ENCODE data around the gene BCAS3.

BCAS3 gene

DNA sequence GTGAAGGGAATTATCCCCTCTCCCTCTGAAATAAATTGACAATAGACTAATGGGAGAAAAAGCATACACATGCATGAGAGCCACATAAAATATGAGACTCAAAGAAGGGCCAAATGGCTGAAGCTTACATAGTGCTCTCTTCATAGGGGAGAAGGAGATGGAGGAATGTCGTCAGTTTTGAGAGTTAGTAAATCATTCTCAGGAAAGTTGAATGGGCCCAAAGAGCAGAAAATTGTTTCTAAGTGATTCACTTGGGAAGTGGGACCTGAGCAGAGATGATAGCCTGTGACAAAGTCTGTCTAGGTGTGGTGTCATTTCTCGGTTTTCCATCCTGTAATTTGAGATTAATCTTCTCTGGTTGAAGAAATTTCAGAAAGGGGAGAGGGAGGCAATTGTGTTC lies 35.0 kb downstream of the BCAS3 start:
- Mint-ChIP-seq H3K36me3 (peaks cover 30% of the 10 kb centered on the region), H3K27ac (no peak overlapping the region), H3K4me1 (no peaks in the 10 kb centered on the region), H3K27me3 (no peaks in the 10 kb centered on the region), H3K9me3 (no peaks in the 10 kb centered on the region), H3K4me3 (no peak overlapping the region)
- ATAC-seq = no peak

GRCh38 chr17:60713608-60714007 lies 36.0 kb downstream of the BCAS3 start:
- peaks cover 30% of the 10 kb centered on the region for H3K36me3 Mint-ChIP-seq
- H3K4me1 Mint-ChIP-seq = no peaks in the 10 kb centered on the region
- ATAC-seq = no peak
- no peaks in the 10 kb centered on the region for H3K27me3 Mint-ChIP-seq
- no peak overlapping the region for H3K27ac Mint-ChIP-seq
- no peaks in the 10 kb centered on the region for H3K9me3 Mint-ChIP-seq
- H3K4me3 Mint-ChIP-seq = no peak overlapping the region

- ATAC-seq = no peak
- peaks cover 11% of the 10 kb centered on the region for H3K36me3 Mint-ChIP-seq
- no peaks in the 10 kb centered on the region for H3K27me3 Mint-ChIP-seq
- H3K27ac Mint-ChIP-seq = no peak overlapping the region
- H3K4me3 Mint-ChIP-seq = no peak overlapping the region
- H3K4me1 Mint-ChIP-seq = peaks cover 6% of the 10 kb centered on the region
- H3K9me3 Mint-ChIP-seq = no peaks in the 10 kb centered on the region
Measured at GRCh38 chr17:60716766-60717165, 39.1 kb downstream of the BCAS3 start.

- H3K27ac Mint-ChIP-seq = no peak overlapping the region
- ATAC-seq = no peak
- no peaks in the 10 kb centered on the region for H3K9me3 Mint-ChIP-seq
- peaks cover 1% of the 10 kb centered on the region for H3K36me3 Mint-ChIP-seq
- no peak overlapping the region for H3K4me3 Mint-ChIP-seq
- H3K4me1 Mint-ChIP-seq = peaks cover 6% of the 10 kb centered on the region
- H3K27me3 Mint-ChIP-seq = no peaks in the 10 kb centered on the region
Measured at GRCh38 chr17:60717814-60718213, 40.2 kb downstream of the BCAS3 start.

- H3K4me1 Mint-ChIP-seq = peaks cover 6% of the 10 kb centered on the region
- H3K9me3 Mint-ChIP-seq = no peaks in the 10 kb centered on the region
- H3K27me3 Mint-ChIP-seq = no peaks in the 10 kb centered on the region
- H3K36me3 Mint-ChIP-seq = no peaks in the 10 kb centered on the region
- no peak overlapping the region for H3K4me3 Mint-ChIP-seq
- ATAC-seq = no peak
- no peak overlapping the region for H3K27ac Mint-ChIP-seq
Measured at GRCh38 chr17:60720763-60721531, 43.3 kb downstream of the BCAS3 start.

GRCh38 chr17:60724647-60725046 lies 47.0 kb downstream of the BCAS3 start:
- Mint-ChIP-seq H3K9me3 (no peaks in the 10 kb centered on the region), H3K4me3 (no peak overlapping the region), H3K27ac (no peak overlapping the region), H3K36me3 (peaks cover 15% of the 10 kb centered on the region), H3K27me3 (no peaks in the 10 kb centered on the region), H3K4me1 (peaks cover 7% of the 10 kb centered on the region)
- peak; percentile 75 for ATAC-seq

DNA sequence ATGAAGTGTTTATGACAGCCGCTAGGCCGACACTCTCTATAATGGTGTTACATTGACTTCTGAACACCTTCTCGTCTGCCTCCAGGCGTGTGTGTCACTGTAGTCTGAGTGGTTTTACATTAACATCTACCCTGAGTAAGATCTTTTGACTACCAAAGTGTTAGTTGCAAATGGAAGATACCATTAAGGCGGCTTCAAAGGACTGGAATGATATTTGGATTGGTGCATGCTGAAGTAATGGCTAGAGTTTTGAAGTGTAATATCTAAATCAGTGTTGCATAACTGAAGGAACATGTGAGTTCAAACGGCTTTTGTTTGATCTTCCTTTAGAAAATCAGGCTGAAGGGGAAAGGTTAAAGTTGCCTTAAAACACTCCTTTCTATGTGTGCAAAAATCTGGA lies 52.2 kb downstream of the BCAS3 start:
- H3K27ac Mint-ChIP-seq = no peak overlapping the region
- ATAC-seq = no peak
- H3K4me1 Mint-ChIP-seq = peaks cover 7% of the 10 kb centered on the region
- peaks cover 20% of the 10 kb centered on the region for H3K36me3 Mint-ChIP-seq
- H3K27me3 Mint-ChIP-seq = no peaks in the 10 kb centered on the region
- H3K9me3 Mint-ChIP-seq = no peaks in the 10 kb centered on the region
- H3K4me3 Mint-ChIP-seq = no peak overlapping the region

DNA sequence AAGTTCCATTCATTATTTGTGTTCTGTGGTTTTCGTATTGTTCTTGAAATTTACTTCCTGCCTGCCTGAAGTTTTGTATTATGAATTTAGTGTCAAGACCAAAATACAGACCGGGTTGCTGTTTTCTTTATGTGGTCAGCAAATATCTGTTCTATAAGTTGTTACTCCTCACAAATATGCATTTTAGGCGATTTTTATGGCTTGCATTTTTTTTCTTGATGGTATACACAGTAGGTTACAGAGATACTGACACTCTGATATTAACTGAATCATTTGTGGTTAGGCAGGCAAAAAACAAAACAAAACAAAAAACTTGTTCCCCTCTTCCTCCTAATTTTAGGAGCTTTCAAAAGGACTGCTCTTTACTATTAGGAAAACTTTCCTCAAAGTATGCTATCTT lies 52.6 kb downstream of the BCAS3 start:
- Mint-ChIP-seq H3K27ac (no peak overlapping the region), H3K36me3 (peaks cover 20% of the 10 kb centered on the region), H3K4me1 (peaks cover 7% of the 10 kb centered on the region), H3K27me3 (no peaks in the 10 kb centered on the region), H3K9me3 (no peaks in the 10 kb centered on the region), H3K4me3 (no peak overlapping the region)
- no peak for ATAC-seq

- ATAC-seq = no peak
- Mint-ChIP-seq H3K27ac (no peak overlapping the region), H3K4me3 (no peak overlapping the region), H3K4me1 (no peaks in the 10 kb centered on the region), H3K36me3 (peaks cover 34% of the 10 kb centered on the region), H3K9me3 (no peaks in the 10 kb centered on the region), H3K27me3 (no peaks in the 10 kb centered on the region)
Measured at GRCh38 chr17:60738287-60738686, 60.6 kb downstream of the BCAS3 start.

GRCh38 chr17:60740584-60740983 lies 62.9 kb downstream of the BCAS3 start:
- H3K9me3 Mint-ChIP-seq = no peaks in the 10 kb centered on the region
- peaks cover 28% of the 10 kb centered on the region for H3K36me3 Mint-ChIP-seq
- H3K27ac Mint-ChIP-seq = no peak overlapping the region
- H3K4me3 Mint-ChIP-seq = no peak overlapping the region
- ATAC-seq = no peak
- no peaks in the 10 kb centered on the region for H3K27me3 Mint-ChIP-seq
- H3K4me1 Mint-ChIP-seq = peaks cover 6% of the 10 kb centered on the region

DNA sequence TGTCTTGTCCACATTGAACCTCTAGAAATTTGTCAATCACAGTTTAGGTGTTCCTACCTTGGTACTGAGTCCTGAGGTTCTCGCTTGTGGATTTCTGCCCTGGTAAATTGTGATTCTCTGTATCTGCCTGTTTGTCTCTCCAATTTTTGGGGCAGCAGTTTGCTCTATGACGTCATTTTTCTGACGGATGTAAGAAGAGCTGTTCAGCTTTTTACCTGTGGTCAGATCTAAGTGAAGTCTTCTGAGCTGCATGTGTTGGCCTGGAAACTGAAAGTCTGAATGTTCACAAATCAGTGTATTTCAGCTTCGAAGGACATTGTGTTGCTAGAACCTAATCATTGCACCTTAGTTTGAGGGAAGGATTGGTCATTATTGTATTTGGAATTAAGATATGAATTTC lies 63.4 kb downstream of the BCAS3 start:
- H3K27ac Mint-ChIP-seq = no peak overlapping the region
- H3K36me3 Mint-ChIP-seq = peaks cover 28% of the 10 kb centered on the region
- ATAC-seq = no peak
- no peak overlapping the region for H3K4me3 Mint-ChIP-seq
- H3K9me3 Mint-ChIP-seq = no peaks in the 10 kb centered on the region
- peaks cover 6% of the 10 kb centered on the region for H3K4me1 Mint-ChIP-seq
- no peaks in the 10 kb centered on the region for H3K27me3 Mint-ChIP-seq

DNA sequence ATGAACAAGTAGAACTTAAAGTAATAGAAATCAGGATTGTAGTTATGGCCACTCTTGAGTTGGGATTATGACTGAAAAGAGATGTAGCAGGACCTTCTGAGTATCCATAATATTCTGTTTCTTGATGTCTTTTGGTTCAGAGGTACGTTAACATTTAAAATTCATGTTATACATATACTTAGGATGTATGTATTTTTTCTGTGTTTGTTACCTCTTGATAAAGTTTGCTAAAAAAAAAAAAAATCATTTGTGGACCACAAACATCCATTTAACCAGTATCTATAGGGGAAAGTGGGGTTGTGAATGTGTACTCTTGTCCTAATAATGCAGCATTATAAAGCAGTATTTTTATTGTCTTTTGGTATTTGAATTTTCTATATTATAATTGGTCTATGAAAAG lies 65.6 kb downstream of the BCAS3 start:
- peaks cover 19% of the 10 kb centered on the region for H3K36me3 Mint-ChIP-seq
- no peak overlapping the region for H3K27ac Mint-ChIP-seq
- no peaks in the 10 kb centered on the region for H3K27me3 Mint-ChIP-seq
- peaks cover 6% of the 10 kb centered on the region for H3K4me1 Mint-ChIP-seq
- no peaks in the 10 kb centered on the region for H3K9me3 Mint-ChIP-seq
- ATAC-seq = no peak
- no peak overlapping the region for H3K4me3 Mint-ChIP-seq

DNA sequence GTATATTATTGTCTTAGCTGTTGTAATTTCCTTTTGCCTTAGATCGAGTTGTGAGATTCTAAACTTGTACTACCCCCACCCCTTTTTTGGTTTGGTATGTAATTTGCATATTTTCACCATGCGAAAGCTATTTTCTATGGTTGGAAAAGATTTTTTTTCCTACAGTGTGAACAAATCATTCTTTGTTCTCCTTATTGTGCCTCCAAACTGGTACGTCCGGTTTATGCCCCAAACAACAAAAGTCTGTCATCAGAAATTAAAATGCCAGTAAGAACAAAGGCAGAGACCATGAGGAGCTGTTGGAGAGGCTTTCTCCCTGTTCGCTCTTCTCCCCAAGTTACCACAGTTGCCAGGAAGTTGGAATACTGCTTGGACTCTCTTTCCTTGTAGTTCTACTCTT lies 66.1 kb downstream of the BCAS3 start:
- Mint-ChIP-seq H3K36me3 (peaks cover 19% of the 10 kb centered on the region), H3K27me3 (no peaks in the 10 kb centered on the region), H3K9me3 (no peaks in the 10 kb centered on the region), H3K4me1 (peaks cover 6% of the 10 kb centered on the region), H3K27ac (no peak overlapping the region), H3K4me3 (no peak overlapping the region)
- ATAC-seq = no peak

- no peak overlapping the region for H3K27ac Mint-ChIP-seq
- ATAC-seq = no peak
- H3K9me3 Mint-ChIP-seq = no peaks in the 10 kb centered on the region
- peaks cover 6% of the 10 kb centered on the region for H3K4me1 Mint-ChIP-seq
- peaks cover 19% of the 10 kb centered on the region for H3K36me3 Mint-ChIP-seq
- H3K4me3 Mint-ChIP-seq = no peak overlapping the region
- no peaks in the 10 kb centered on the region for H3K27me3 Mint-ChIP-seq
Measured at GRCh38 chr17:60744355-60744966, 66.8 kb downstream of the BCAS3 start.

DNA sequence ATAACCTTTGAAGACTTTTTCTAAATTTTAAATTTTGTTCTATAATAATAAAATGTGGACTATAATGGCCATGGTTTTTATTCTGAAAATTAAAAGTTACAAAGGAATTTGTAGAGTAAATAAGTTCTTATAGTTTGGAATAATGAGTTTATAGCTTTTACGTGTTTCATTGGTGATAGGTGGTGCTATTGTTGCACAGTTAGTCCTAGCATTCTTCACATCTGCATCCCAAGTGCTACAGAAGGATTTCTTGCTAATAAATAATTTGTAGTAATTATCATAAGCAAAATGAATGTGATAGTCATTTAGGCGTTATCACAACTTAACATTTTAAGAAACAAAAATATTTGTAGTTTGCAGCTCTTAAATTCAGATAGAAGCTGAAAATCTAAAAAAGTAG lies 67.9 kb downstream of the BCAS3 start:
- no peak for ATAC-seq
- peaks cover 17% of the 10 kb centered on the region for H3K36me3 Mint-ChIP-seq
- H3K9me3 Mint-ChIP-seq = peaks cover 1% of the 10 kb centered on the region
- no peak overlapping the region for H3K27ac Mint-ChIP-seq
- H3K4me1 Mint-ChIP-seq = peaks cover 9% of the 10 kb centered on the region
- H3K4me3 Mint-ChIP-seq = no peak overlapping the region
- H3K27me3 Mint-ChIP-seq = no peaks in the 10 kb centered on the region

DNA sequence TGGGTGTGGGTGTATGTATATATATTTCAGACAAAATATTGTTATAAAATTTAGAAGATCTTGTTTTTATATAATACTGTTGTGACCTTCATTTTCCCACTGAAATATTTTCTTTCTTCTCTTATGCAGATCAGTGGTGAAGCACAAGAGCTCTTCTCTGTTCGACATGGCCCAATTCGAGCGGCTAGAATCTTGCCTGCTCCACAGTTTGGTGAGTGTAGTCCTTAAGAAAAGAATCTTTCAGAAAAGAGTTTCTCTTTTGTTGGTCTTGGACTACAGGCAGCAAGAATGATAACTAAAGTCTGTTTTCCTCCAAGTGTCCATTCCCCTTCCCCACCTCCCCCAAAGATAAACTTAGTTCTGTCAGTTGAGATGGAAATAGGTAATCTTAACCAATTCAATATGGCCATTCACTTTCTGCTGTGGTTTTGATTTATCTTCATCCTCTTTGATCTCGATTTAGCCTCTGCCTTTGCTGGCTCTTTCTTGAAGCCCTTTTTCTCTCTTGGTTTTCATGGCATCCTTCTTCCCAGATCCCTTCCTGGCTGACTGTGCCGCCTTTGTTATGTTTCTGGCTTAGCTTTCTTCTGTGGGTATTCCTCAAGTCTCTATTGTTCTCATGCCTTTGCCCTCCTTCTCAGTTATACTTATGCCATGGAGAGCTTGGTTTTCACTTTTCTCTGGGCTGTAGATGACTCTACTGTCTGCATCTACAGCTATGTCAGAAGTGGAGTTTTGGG lies 69.6 kb downstream of the BCAS3 start:
- Mint-ChIP-seq H3K9me3 (peaks cover 3% of the 10 kb centered on the region), H3K4me1 (peaks cover 14% of the 10 kb centered on the region), H3K27ac (no peak overlapping the region)

More for the DNA sequence above, 69.6 kb downstream of the BCAS3 start:
- Mint-ChIP-seq H3K27me3 (no peaks in the 10 kb centered on the region), H3K36me3 (peaks cover 12% of the 10 kb centered on the region), H3K4me3 (no peak overlapping the region)
- ATAC-seq = no peak

Measured in stimulated activated memory B cell treated with anti-CD40 and anti-IgM and Interleukin-4, amounts not matched to agents 10 μg/mL and 1 μg/mL and 100 μg/mL, for 72 hours (primary cell).